ENCODE measurements around the gene FBN2.
A peak's percentile ranks its signal among the peaks of the same experiment; 100 is the strongest.

The FBN2 gene

GRCh38 chr5:128237000-128237399, 301.0 kb downstream of the FBN2 start:
- no peak for DNase-seq (ENCODE audit: low read depth)
- no peak overlapping the region for H3K4me3 ChIP-seq (ENCODE audit: low read depth, low read length)

GRCh38 chr5:128236334-128236733, 301.7 kb downstream of the FBN2 start:
- DNase-seq (ENCODE audit: low read depth): no peak
- H3K4me3 ChIP-seq (ENCODE audit: low read depth, low read length): no peak overlapping the region

GRCh38 chr5:128234928-128235641, 303.0 kb downstream of the FBN2 start:
- DNase-seq (ENCODE audit: low read depth): no peak
- no peak overlapping the region for H3K4me3 ChIP-seq (ENCODE audit: low read depth, low read length)

GRCh38 chr5:128228521-128228920, 309.5 kb downstream of the FBN2 start:
- peak; percentile 64 for DNase-seq (ENCODE audit: low read depth)
- H3K4me3 ChIP-seq (ENCODE audit: low read depth, low read length): no peak overlapping the region

- H3K4me3 ChIP-seq (ENCODE audit: low read depth, low read length): no peak overlapping the region
- peak; percentile 92 for DNase-seq (ENCODE audit: low read depth)
These were observed 310.0 kb downstream of the FBN2 start for GRCh38 chr5:128228008-128228407.

- H3K4me3 ChIP-seq (ENCODE audit: low read depth, low read length): no peak overlapping the region
- DNase-seq (ENCODE audit: low read depth): no peak
These were observed 312.6 kb downstream of the FBN2 start for GRCh38 chr5:128225245-128226030.

- no peak overlapping the region for H3K4me3 ChIP-seq (ENCODE audit: low read depth, low read length)
- peak; percentile 28 for DNase-seq (ENCODE audit: low read depth)
These were observed 313.7 kb downstream of the FBN2 start for GRCh38 chr5:128224336-128224735.

- no peak overlapping the region for H3K4me3 ChIP-seq (ENCODE audit: low read depth, low read length)
- DNase-seq (ENCODE audit: low read depth): no peak
These were observed 317.2 kb downstream of the FBN2 start for GRCh38 chr5:128220841-128221240.

GRCh38 chr5:128216860-128217531, 321.0 kb downstream of the FBN2 start:
- peak; percentile 44 for DNase-seq (ENCODE audit: low read depth)
- no peak overlapping the region for H3K4me3 ChIP-seq (ENCODE audit: low read depth, low read length)

- H3K4me3 ChIP-seq (ENCODE audit: low read depth, low read length): no peak overlapping the region
- no peak for DNase-seq (ENCODE audit: low read depth)
These were observed 321.8 kb downstream of the FBN2 start for GRCh38 chr5:128216285-128216684.

GRCh38 chr5:128213833-128214232, 324.2 kb downstream of the FBN2 start:
- DNase-seq (ENCODE audit: low read depth): no peak
- no peak overlapping the region for H3K4me3 ChIP-seq (ENCODE audit: low read depth, low read length)

- DNase-seq (ENCODE audit: low read depth): peak; percentile 32
- no peak overlapping the region for H3K4me3 ChIP-seq (ENCODE audit: low read depth, low read length)
These were observed 324.7 kb downstream of the FBN2 start for GRCh38 chr5:128213340-128213739.

- H3K4me3 ChIP-seq (ENCODE audit: low read depth, low read length): no peak overlapping the region
- no peak for DNase-seq (ENCODE audit: low read depth)
These were observed 325.7 kb downstream of the FBN2 start for GRCh38 chr5:128212191-128212806.

GRCh38 chr5:128208436-128208835, 329.6 kb downstream of the FBN2 start:
- no peak for DNase-seq (ENCODE audit: low read depth)
- H3K4me3 ChIP-seq (ENCODE audit: low read depth, low read length): no peak overlapping the region

All from skeletal muscle cell (primary cell).